CD4-positive, alpha-beta T cell treated with Interleukin-1 beta for 1 hour (primary cell): ENCODE results near the gene UFC1.

Experiments used
- DNase-seq, 2 donors: peaks; one replicate each; pipeline ENCODE4 v3.0.0-alpha.2; 2020 to 2022

Gene UFC1

GRCh38 chr1:161196111-161196510 is 42.3 kb downstream of the UFC1 start:
- no peak for DNase-seq

- DNase-seq = no peak
Measured at GRCh38 chr1:161196521-161197451, 43.0 kb downstream of the UFC1 start.

DNA sequence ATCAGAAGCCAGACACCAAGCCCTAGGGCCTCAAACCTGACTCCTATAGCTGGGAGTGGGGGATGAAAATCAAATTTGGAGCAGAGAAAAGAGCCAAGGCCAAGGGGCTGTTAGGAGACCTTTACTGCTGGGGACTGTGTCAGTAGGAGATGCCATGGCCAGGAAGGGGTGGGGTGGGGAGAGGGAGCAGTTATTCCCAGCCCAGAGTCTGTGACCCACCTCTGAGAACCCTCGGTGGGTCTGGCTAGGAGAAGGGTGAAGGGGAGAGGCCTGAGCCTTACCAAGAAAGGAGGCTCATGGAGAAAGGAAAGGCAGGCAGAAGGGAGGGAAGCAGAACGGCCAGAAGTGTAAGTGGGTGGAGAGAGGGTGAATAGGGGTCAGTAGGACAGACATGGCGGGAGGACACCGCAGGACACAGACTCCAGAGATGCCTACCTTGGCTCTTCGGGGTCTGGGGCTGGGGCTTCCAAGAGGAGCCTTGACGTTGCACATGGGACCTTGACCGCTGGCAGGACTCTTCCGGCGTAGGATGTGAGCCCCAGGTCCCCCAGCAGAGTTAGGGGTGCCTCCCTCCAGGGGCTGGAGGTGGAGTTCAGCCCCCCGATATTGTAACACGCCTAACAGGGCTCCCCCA is 43.9 kb downstream of the UFC1 start:
- no peak for DNase-seq

DNA sequence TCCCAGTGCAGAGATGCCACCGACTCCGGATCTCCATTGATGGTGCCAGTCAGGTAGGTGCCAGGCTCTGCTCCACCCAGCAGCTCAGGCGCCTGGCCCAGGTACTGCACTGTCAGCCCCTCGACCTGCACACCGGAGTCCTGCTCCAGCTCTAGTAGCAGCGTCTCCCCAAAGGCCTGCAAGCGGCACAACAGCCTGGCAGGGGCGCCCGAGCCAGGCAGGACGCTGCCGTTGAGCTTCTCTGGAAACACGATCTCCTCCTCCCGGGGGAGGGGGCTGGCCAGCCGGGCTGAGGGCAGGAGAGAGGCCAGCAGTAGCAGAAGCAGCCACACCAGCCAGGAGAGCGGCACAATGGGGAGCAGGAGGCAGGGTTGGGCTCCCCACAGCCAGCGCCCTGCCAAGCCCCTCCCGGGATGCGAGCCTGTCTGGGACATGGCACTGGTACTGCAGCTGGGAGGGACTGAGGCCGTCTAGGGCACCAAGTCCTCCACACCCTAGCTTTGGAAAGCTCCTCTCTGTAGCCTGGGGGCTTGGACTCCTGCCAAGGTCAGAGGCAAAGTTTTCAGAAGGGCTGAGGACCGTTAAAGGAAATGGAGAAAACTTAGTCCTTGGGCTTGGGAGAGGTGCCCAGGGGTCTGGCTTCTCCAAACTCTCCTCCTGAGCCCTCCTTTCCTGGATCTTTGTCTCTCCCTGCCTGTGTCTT is 44.6 kb downstream of the UFC1 start:
- DNase-seq = no peak

GRCh38 chr1:161198897-161199431 is 45.2 kb downstream of the UFC1 start, which contains the start of gene ADAMTS4:
Gene ADAMTS4, minus strand, starts transcription at chr1:161199054. Its CDS starts 427 bp downstream, at chr1:161198627.
- DNase-seq = no peak

DNA sequence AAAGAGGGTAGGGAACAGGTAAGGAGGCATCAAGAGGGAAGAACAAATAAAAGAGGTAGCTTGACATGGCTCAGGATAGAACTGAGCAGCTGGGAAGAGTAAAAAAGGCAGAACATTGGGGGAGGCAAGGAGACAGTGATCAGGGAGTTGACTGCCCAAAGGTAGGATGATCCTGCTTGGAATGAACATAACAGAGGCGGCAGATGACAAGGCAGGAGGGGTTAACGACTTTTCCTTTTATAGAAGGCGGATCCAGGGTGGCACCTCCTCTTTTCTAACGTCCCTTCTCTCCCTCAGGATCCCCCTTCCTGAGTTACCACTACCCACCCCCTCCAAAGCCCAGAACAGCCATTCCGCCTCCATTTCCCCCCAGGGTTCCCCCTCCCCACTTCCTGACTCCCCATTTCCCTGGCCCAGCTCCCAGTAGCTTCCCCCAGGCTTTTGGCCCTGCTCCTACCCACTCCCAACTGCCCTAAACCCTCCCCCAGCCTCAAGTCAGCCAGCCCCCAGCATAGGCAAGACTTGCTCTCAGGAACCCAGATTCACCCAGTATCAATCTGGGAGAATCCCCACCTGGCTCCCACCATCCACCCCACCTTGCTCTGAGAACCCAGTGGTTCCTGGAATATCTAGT is 45.8 kb downstream of the UFC1 start:
- no peak for DNase-seq

- no peak for DNase-seq
Measured at GRCh38 chr1:161200421-161200991, 46.7 kb downstream of the UFC1 start.

DNA sequence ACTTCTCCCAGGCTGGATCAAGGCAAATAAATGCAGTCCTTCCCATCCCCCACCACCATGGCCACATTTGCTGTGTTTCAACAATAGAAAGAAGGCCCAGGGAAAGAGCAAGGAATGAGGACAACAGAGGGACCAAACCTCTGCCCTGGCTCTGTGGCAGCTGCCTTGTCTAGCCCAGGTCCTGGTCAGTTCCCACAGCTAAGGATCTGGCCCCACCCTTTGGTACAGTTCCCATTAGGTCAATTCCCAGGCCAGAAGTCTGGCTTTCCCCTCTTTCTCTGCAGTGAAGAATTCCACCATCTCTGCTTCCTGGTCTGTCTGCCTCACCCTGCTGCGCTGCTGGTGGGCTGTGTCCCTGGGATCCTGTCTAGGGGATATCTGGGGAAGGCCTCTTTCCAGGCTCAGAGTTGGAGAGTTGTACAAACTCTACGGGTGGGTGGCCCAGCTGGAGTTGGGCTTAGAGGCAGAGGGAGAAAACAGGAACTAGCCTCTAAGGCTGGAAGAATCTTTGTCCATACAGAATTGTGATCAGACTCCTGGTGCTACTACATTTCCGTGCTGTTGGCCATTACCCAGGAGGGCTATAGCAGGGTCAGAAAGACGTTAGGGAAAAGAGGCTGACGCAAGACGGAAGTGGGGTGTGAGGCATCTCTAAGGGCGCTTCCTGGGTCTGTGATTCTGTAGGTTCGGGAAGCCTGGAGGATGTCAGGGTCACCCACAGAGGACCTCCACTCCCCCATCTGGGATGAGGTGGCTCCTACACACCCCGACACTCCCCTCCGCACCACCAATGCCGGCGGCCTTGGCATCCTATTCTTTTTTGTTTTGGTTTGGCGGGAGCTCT is 47.4 kb downstream of the UFC1 start:
- DNase-seq = no peak

DNA sequence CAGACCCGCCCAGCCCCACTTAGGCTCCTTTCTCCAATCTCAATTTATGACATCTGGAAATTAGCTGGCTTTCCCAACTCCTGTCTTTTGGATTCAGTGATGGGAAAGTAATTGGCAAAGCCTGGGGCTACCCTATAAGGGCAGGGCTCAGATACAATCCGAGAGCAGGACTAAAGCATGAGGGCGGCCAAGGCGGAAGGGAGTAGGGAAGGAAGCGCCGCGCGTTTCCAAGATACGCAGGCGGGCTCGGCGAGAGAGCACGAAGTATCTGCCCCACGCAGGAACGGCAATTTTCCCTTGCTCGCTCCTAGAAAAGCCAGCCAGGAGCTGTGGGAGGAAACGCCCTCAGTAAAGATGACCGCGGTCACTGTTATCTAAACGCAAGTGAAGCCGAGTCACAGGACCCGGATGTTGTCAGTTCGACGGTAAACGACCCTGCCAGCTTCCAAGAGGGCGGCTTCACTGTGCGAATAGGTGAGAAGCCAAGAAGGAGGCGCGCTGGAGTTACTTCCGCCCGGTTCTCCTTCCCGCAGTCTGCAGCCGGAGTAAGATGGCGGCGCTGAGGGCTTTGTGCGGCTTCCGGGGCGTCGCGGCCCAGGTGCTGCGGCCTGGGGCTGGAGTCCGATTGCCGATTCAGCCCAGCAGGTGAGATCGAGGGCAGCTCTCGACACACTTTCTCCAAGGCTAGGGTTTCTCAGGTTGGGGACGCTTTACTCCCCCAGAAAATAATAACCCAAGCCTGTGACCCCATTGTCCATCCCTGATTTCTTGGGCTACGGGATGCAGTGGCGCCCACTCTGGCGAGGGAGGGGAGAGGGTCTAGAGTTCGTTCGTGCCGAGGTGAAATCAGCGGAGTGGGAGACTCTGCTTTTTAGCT is 48.3 kb downstream of the UFC1 start, which contains the start of gene NDUFS2:
NDUFS2 (plus strand) TSS at position 532 of the 877 bp plus-strand sequence; CDS start at position 551, 19 bp downstream.
- peak; percentile 97 for DNase-seq

GRCh38 chr1:161206411-161207140 is 52.8 kb downstream of the UFC1 start:
- no peak for DNase-seq

DNA sequence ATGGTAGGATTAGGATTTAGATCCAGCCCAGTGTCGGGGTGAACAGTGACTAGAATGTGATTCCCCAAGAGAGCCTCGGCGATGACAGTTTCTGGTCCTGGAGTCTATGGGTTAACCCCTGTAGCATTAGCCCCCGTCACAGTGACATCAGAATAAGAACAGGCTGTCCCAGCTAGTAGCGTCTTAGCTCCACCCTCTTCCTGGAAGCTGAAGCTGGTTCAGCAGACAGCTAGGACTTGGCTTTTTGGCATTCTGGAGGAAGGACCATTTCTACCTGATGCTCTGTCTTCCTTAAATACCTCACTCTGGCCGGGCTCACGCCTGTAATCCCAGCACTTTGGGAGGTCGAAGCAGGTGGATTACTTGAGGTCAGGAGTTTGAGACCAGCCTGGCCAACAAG is 53.4 kb downstream of the UFC1 start:
- DNase-seq = no peak
